ENCODE measurements around the gene GOLM1. TPM values are rescaled to one million over a fixed set of nuclear protein-coding genes. Genes with fewer than 3 reads are reported as not detected.

GOLM1 gene
- total and polyA plus RNA-seq, 2 of the 13 experiments (the other 11 are each of a cell fraction or from before 2014, with no cell fraction given) = 0.20 to 0.30 TPM

GRCh38 chr9:85987236-85987635, 112.1 kb downstream of the GOLM1 start:
- Histone ChIP-seq H3K4me3 (replicated peaks in 1 of 3; ENCODE audit: insufficient read depth in 1 of 3, low read depth in 2 of 3, low read length in 3 of 3) (no peak overlapping the region), H3K4me2 (ENCODE audit: low read depth, low read length) (no peak overlapping the region), H3K27me3 (ENCODE audit: control insufficient read depth in 1 of 2, insufficient read depth in 2 of 2, low read length in 2 of 2) (no peaks in the 10 kb centered on the region), H3K36me3 (replicated peaks in 1 of 2; ENCODE audit: control insufficient read depth in 1 of 2, insufficient read depth in 2 of 2, low read length in 2 of 2) (peaks cover 5 to 43% of the 10 kb centered on the region in 2 experiments; a peak in 4 of 5 replicates), H3K4me1 (ENCODE audit: insufficient read depth, low read length) (no peaks in the 10 kb centered on the region), H4K20me1 (ENCODE audit: insufficient read depth, low read length) (no peaks in the 10 kb centered on the region), H3K9ac (ENCODE audit: insufficient read depth, low read depth, low read length) (no peak overlapping the region), H3K27ac (ENCODE audit: extremely low read length, insufficient read depth, low read length) (no peak overlapping the region), H2AFZ (ENCODE audit: low read length) (no peak overlapping the region), H3K79me2 (ENCODE audit: insufficient read depth, low read length) (no peaks in the 10 kb centered on the region), H3K9me3 (ENCODE audit: low read length) (no peaks in the 10 kb centered on the region)
- intact Hi-C loops (cut with micrococcal nuclease; ENCODE audit: unreplicated experiment) (no loop called here), in situ Hi-C loops (cut with HindIII; ENCODE audit: extremely low pct_ligation_motif_present, low pct_unique_long_range_greater_than_20kb) (no loop called here)
- FAIRE-seq (no peak), DNase-seq (ENCODE audit: low spot score) (no peak), ATAC-seq (no peak)
- ChIA-PET CTCF (ENCODE audit: low intra/inter-chr PET ratio, low total read pairs) (no interaction called here), POLR2A (no interaction called here)
- TF ChIP-seq CEBPB (IDR thresholded peaks at IDR 0.05; ENCODE audit: borderline replicate concordance, low read depth, low read length) (peak; percentile 63), IRX3 (CRISPR knock-in tag; IDR thresholded peaks at IDR 0.05; ENCODE audit: borderline replicate concordance, low read depth) (no peak)
- no TSS peak for BruUV-seq (replicated peaks)
- 67% methylated on average over 3 of the region's 3 CpGs for WGBS (ENCODE audit: low lambda C conversion rate)

- Histone ChIP-seq H2AFZ (ENCODE audit: low read length) (no peak overlapping the region), H3K9me3 (ENCODE audit: low read length) (no peaks in the 10 kb centered on the region), H4K20me1 (ENCODE audit: insufficient read depth, low read length) (no peaks in the 10 kb centered on the region), H3K9ac (ENCODE audit: insufficient read depth, low read depth, low read length) (no peak overlapping the region), H3K4me3 (replicated peaks in 1 of 3; ENCODE audit: insufficient read depth in 1 of 3, low read depth in 2 of 3, low read length in 3 of 3) (no peak overlapping the region), H3K36me3 (replicated peaks in 1 of 2; ENCODE audit: control insufficient read depth in 1 of 2, insufficient read depth in 2 of 2, low read length in 2 of 2) (peaks cover 8 to 48% of the 10 kb centered on the region in 2 experiments), H3K4me2 (ENCODE audit: low read depth, low read length) (no peak overlapping the region), H3K4me1 (ENCODE audit: insufficient read depth, low read length) (no peaks in the 10 kb centered on the region), H3K79me2 (ENCODE audit: insufficient read depth, low read length) (no peaks in the 10 kb centered on the region), H3K27me3 (ENCODE audit: control insufficient read depth in 1 of 2, insufficient read depth in 2 of 2, low read length in 2 of 2) (no peaks in the 10 kb centered on the region), H3K27ac (ENCODE audit: extremely low read length, insufficient read depth, low read length) (no peak overlapping the region)
- in situ Hi-C loops (cut with HindIII; ENCODE audit: extremely low pct_ligation_motif_present, low pct_unique_long_range_greater_than_20kb) = no loop called here
- 100% methylated on average over 2 of the region's 2 CpGs for WGBS (ENCODE audit: low lambda C conversion rate)
- intact Hi-C loops (cut with micrococcal nuclease; ENCODE audit: unreplicated experiment) = no loop called here
- FAIRE-seq (no peak), DNase-seq (ENCODE audit: low spot score) (no peak), ATAC-seq (no peak)
- BruUV-seq (replicated peaks) = no TSS peak
- ChIA-PET POLR2A (no interaction called here), CTCF (ENCODE audit: low intra/inter-chr PET ratio, low total read pairs) (no interaction called here)
- no peak for TF ChIP-seq ZNF275 (CRISPR knock-in tag; IDR thresholded peaks at IDR 0.05; ENCODE audit: borderline replicate concordance)
- TF ChIP-seq FOXP1 (IDR thresholded peaks at IDR 0.05) = no peak
- no peak for TF ChIP-seq FOXP1 (CRISPR knock-in tag; IDR thresholded peaks at IDR 0.05)
- no peak for TF ChIP-seq SYNCRIP (IDR thresholded peaks at IDR 0.05; ENCODE audit: insufficient read depth, low read depth, low read length)
- no peak for TF ChIP-seq ZSCAN29 (CRISPR knock-in tag; conservative IDR thresholded peaks at IDR 0.05)
- no peak for TF ChIP-seq ZNF251 (CRISPR knock-in tag; IDR thresholded peaks at IDR 0.05)
- no peak for TF ChIP-seq ELF3 (CRISPR knock-in tag; IDR thresholded peaks at IDR 0.05)
- TF ChIP-seq ZFP90 (CRISPR knock-in tag; IDR thresholded peaks at IDR 0.05; ENCODE audit: borderline replicate concordance) = no peak
- no peak for TF ChIP-seq KIAA2018 (CRISPR knock-in tag; IDR thresholded peaks at IDR 0.05; ENCODE audit: borderline replicate concordance)
Measured at GRCh38 chr9:85984457-85984856, 114.9 kb downstream of the GOLM1 start.
